Mesendoderm (in vitro differentiated cells): ENCODE results near the gene NXPH1.

Source experiments
- DNase-seq: peaks from one replicate; pipeline ENCODE4 v3.0.0; 2013
- H2AK5ac ChIP-seq: 2 replicates; pipeline ENCODE4 v1.6.1; 2013; ENCODE audit warnings: low read length, inconsistent platforms
- H2BK120ac ChIP-seq: 2 replicates; pipeline ENCODE4 v1.6.1; 2013; ENCODE audit warnings: low read depth, mild to moderate bottlenecking, low read length, moderate library complexity, mixed read lengths
- H2BK15ac ChIP-seq: replicated peaks from 2 replicates; pipeline ENCODE4 v1.6.1; 2013; ENCODE audit warnings: low read depth, mild to moderate bottlenecking, moderate library complexity
- H2BK5ac ChIP-seq: 2 replicates; pipeline ENCODE4 v1.6.1; 2013; ENCODE audit warnings: low read length, inconsistent platforms
- H3K18ac ChIP-seq: 2 replicates; pipeline ENCODE4 v1.6.1; 2013; ENCODE audit warnings: mild to moderate bottlenecking, low read length, mixed read lengths
- H3K23ac ChIP-seq: one replicate; pipeline ENCODE4 v1.6.1; 2013; ENCODE audit warnings: low read length
- H3K27ac ChIP-seq: 2 replicates; pipeline ENCODE4 v1.5.1; 2013; ENCODE audit warnings: low read depth, mild to moderate bottlenecking, inconsistent platforms, low read length, moderate library complexity
- H3K27me3 ChIP-seq: 2 replicates; pipeline ENCODE4 v1.6.1; 2013; ENCODE audit warnings: low read length, control low read depth, mild to moderate bottlenecking, inconsistent platforms; ENCODE audit not compliant: insufficient read depth, poor library complexity
- H3K36me3 ChIP-seq: 2 replicates; pipeline ENCODE4 v1.6.1; 2013; ENCODE audit warnings: low read length, inconsistent platforms; ENCODE audit not compliant: control insufficient read depth, insufficient read depth
- H3K4ac ChIP-seq: one replicate; pipeline ENCODE4 v1.6.1; 2013; ENCODE audit warnings: low read depth, mild to moderate bottlenecking, low read length, moderate library complexity
- H3K4me1 ChIP-seq: 2 replicates; pipeline ENCODE4 v1.6.1; 2013; ENCODE audit warnings: low read depth, low read length, inconsistent platforms; ENCODE audit not compliant: control insufficient read depth
- H3K4me2 ChIP-seq: 2 replicates; pipeline ENCODE4 v1.6.1; 2013; ENCODE audit warnings: low read length
- H3K4me3 ChIP-seq: 2 replicates; pipeline ENCODE4 v1.5.1; 2013; ENCODE audit warnings: mild to moderate bottlenecking, low read length
- H3K56ac ChIP-seq: one replicate; pipeline ENCODE4 v1.6.1; 2013; ENCODE audit warnings: low read length
- H3K79me1 ChIP-seq: 2 replicates; pipeline ENCODE4 v1.6.1; 2013; ENCODE audit warnings: low read length, inconsistent platforms
- H3K79me2 ChIP-seq: 2 replicates; pipeline ENCODE4 v1.6.1; 2013; ENCODE audit warnings: mild to moderate bottlenecking, low read length; ENCODE audit not compliant: control insufficient read depth, insufficient read depth
- H3K9ac ChIP-seq: 2 replicates; pipeline ENCODE4 v1.6.1; 2013; ENCODE audit warnings: low read length, inconsistent platforms
- H4K5ac ChIP-seq: one replicate; pipeline ENCODE4 v1.6.1; 2013; ENCODE audit warnings: low read length
- H4K8ac ChIP-seq: one replicate; pipeline ENCODE4 v1.6.1; 2013; ENCODE audit warnings: low read depth, mild to moderate bottlenecking, control low read depth, low read length, moderate library complexity
- WGBS: extraction: QIAGEN DNeasy Blood & Tissue Kit; methylation state at CpG from one replicate; pipeline ENCODE4 v1.1.7; 2013; ENCODE audit warnings: low lambda C conversion rate, missing lambda C conversion rate; ENCODE audit not compliant: insufficient coverage; ENCODE audit errors: extremely low coverage; 5-methylcytosine and 5-hydroxymethylcytosine counted together

NXPH1 gene

GRCh38 chr7:8783229-8783628 lies 349.8 kb downstream of the NXPH1 start:
- Histone ChIP-seq H3K4me3 (no peak overlapping the region), H2BK5ac (no peak overlapping the region), H3K27me3 (no peaks in the 10 kb centered on the region), H3K79me1 (no peaks in the 10 kb centered on the region), H3K27ac (no peak overlapping the region), H3K4me1 (peaks cover 3% of the 10 kb centered on the region), H3K9ac (no peak overlapping the region), H4K8ac (no peak overlapping the region), H3K23ac (no peak overlapping the region), H3K4me2 (no peak overlapping the region), H2AK5ac (no peak overlapping the region), H3K36me3 (no peaks in the 10 kb centered on the region), H3K4ac (no peak overlapping the region), H3K79me2 (no peaks in the 10 kb centered on the region), H3K18ac (no peak overlapping the region), H4K5ac (no peak overlapping the region), H2BK120ac (no peak overlapping the region), H2BK15ac (no peak overlapping the region), H3K56ac (no peak overlapping the region)
- DNase-seq: peak; percentile 25
- no CpG with 5 or more reads among the region's 2 CpGs for WGBS

- Histone ChIP-seq H3K4me2 (no peak overlapping the region), H3K4me1 (peaks cover 3% of the 10 kb centered on the region), H3K9ac (no peak overlapping the region), H2AK5ac (no peak overlapping the region), H3K4ac (no peak overlapping the region), H3K36me3 (no peaks in the 10 kb centered on the region), H4K5ac (no peak overlapping the region), H3K56ac (no peak overlapping the region), H2BK5ac (no peak overlapping the region), H2BK120ac (no peak overlapping the region), H3K27ac (no peak overlapping the region), H2BK15ac (no peak overlapping the region), H3K23ac (no peak overlapping the region), H3K79me1 (no peaks in the 10 kb centered on the region), H3K18ac (no peak overlapping the region), H4K8ac (no peak overlapping the region), H3K4me3 (no peak overlapping the region), H3K79me2 (no peaks in the 10 kb centered on the region), H3K27me3 (no peaks in the 10 kb centered on the region)
- peak; percentile 5 for DNase-seq
Measured at GRCh38 chr7:8785081-8785480, 351.7 kb downstream of the NXPH1 start.

- Histone ChIP-seq H3K9ac (no peak overlapping the region), H3K56ac (no peak overlapping the region), H3K23ac (no peak overlapping the region), H3K27ac (no peak overlapping the region), H3K4me1 (no peaks in the 10 kb centered on the region), H3K79me2 (no peaks in the 10 kb centered on the region), H4K5ac (no peak overlapping the region), H4K8ac (no peak overlapping the region), H3K4me3 (no peak overlapping the region), H3K18ac (no peak overlapping the region), H3K36me3 (no peaks in the 10 kb centered on the region), H2BK120ac (no peak overlapping the region), H3K27me3 (no peaks in the 10 kb centered on the region), H3K4ac (no peak overlapping the region), H2BK5ac (no peak overlapping the region), H2BK15ac (no peak overlapping the region), H3K79me1 (no peaks in the 10 kb centered on the region), H2AK5ac (no peak overlapping the region), H3K4me2 (no peak overlapping the region)
- no CpG with 5 or more reads among the region's 4 CpGs for WGBS
- no peak for DNase-seq
Measured at GRCh38 chr7:8800986-8801385, 367.6 kb downstream of the NXPH1 start.
